Hepatocyte (in vitro differentiated cells): ENCODE data around the gene KLK5.
"Not testable (repeated sequence)": the region's sequence is repeated elsewhere in the genome, so short reads cannot be mapped to it uniquely, and the experiment has no call there.

Experiments
- CTCF ChIP-seq: fragments of 200-600 bp; sonication (generic); IDR thresholded peaks from 2 replicates; pipeline ENCODE4 v1.5.1; 2016; ENCODE audit warnings: antibody characterized with exemption, mild to moderate bottlenecking; ENCODE audit not compliant: poor library complexity
- EZH2 ChIP-seq: fragments of 200-600 bp; sonication (generic); IDR thresholded peaks from 2 replicates; pipeline ENCODE4 v1.6.1; 2016; ENCODE audit warnings: antibody characterized with exemption, mild to moderate bottlenecking, borderline replicate concordance
- EZH2phosphoT487 ChIP-seq: fragments of 200-600 bp; sonication (generic); IDR thresholded peaks from one replicate; pipeline ENCODE4 v1.6.1; 2018; ENCODE audit warnings: antibody characterized with exemption, mild to moderate bottlenecking, low read depth, moderate library complexity; ENCODE audit not compliant: unreplicated experiment, severe bottlenecking

- not testable (repeated sequence) for TF ChIP-seq CTCF, EZH2phosphoT487, EZH2
Observed at GRCh38 chr19:50969810-50970209, 17.0 kb upstream of the KLK5 start.
